Activated CD8-positive, alpha-beta memory T cell treated with anti-CD3 and anti-CD28 coated beads, Interleukin-2, amount 50 U/mL, for 24 hours (primary cell): ENCODE measurements around the gene RSPRY1.
"Not testable (repeated sequence)": the region's sequence is repeated elsewhere in the genome, so short reads cannot be mapped to it uniquely, and the experiment has no call there.

Source experiments
- DNase-seq: peaks from one replicate; pipeline ENCODE4 v3.0.0-alpha.2; 2020; ENCODE audit errors: extremely low read depth

RSPRY1 gene

GRCh38 chr16:57186872-57187854 is 1.0 kb downstream of the RSPRY1 start:
- no peak for DNase-seq

DNA sequence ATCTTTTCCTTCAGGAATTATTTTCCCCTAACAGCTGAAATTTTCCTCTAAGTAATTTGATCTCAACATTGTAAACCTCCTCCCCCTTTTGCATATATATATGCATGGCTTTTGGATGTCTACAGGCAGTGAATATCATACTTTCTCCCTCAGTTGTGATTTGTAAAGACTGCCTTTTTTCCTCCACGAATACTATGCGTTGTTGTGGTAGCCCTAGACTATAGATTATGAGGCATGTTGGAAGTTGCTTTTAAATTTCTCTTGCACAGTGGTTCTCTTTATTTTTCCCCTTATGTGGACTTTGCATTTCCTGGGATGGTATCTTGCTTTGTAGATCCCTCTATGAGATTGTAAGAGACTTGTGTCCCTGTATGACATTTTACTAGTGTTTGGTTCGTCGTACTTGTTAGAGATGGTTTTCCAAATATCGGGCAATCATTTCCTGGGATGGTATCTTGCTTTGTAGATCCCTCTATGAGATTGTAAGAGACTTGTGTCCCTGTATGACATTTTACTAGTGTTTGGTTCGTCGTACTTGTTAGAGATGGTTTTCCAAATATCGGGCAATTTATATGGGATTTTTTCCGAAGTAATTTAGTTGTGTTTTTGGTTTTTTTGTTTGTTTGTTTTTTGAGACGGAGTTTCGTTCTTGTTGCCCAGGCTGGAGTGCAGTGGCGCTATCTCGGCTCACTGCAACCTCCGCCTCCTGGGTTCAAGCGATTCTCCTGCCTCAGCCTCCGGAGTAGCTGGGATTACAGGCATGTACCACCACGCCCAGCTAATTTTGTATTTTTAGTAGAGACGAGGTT is 2.0 kb downstream of the RSPRY1 start:
- not testable (repeated sequence) for DNase-seq

DNA sequence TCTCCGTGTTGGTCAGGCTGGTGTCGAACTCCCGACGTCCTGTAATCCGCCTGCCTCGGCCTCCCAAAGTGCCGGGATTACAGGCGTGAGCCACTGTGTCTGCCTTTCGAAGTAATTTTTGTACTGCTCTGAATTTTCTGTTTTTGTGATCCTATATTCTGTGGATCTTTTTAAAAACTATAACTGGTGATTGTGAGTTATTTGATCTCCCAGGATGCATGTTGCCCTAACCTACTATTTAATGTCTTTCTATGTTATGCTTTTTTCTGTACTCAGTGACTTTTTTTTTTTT is 2.5 kb downstream of the RSPRY1 start:
- no peak for DNase-seq

DNA sequence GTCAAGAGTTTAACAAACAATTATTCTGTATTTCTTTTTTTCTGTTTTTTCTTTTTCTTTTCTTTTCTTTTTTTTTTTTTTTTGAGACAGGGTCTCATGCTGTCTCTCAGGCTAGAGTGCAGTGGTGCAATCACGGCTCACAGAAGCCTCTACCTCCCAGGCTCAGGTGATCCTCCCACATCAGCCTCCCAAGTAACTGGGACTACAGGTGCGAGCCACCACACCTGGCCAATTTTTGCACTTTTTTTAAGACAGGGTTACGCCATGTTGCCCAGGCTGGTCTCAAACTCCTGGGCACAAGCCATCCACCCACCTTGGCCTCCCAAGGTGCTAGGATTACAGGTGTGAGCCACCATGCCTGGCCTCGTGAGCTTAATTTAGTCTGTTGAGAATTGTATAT is 3.4 kb downstream of the RSPRY1 start:
- not testable (repeated sequence) for DNase-seq

GRCh38 chr16:57190136-57190535 is 4.0 kb downstream of the RSPRY1 start:
- DNase-seq, result no peak

DNA sequence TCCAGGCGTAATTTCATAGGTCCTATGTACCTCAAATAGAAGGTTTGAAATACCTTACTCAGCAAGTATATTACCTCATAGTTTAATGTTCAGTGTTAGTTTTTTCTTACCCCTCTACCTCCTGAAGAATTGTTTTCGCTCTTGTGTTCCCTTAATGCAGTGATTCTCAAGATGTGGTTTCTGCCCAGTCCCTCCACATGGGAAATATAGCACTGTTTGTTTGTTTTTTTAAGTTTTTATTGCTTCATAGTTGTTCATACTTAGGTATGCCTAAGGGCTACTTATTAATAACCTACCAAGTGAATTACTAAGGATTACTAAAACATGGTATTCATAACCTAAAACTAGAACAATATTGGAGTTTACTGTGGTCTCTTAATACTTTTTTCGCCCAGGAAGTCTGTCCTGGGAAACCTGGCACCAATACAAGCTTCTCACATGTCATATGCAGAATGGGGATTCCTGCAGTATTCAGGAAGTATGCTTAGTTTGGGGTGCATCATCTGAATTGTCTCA is 5.0 kb downstream of the RSPRY1 start:
- no peak for DNase-seq

GRCh38 chr16:57192146-57192545 is 6.0 kb downstream of the RSPRY1 start:
- DNase-seq, result no peak

DNA sequence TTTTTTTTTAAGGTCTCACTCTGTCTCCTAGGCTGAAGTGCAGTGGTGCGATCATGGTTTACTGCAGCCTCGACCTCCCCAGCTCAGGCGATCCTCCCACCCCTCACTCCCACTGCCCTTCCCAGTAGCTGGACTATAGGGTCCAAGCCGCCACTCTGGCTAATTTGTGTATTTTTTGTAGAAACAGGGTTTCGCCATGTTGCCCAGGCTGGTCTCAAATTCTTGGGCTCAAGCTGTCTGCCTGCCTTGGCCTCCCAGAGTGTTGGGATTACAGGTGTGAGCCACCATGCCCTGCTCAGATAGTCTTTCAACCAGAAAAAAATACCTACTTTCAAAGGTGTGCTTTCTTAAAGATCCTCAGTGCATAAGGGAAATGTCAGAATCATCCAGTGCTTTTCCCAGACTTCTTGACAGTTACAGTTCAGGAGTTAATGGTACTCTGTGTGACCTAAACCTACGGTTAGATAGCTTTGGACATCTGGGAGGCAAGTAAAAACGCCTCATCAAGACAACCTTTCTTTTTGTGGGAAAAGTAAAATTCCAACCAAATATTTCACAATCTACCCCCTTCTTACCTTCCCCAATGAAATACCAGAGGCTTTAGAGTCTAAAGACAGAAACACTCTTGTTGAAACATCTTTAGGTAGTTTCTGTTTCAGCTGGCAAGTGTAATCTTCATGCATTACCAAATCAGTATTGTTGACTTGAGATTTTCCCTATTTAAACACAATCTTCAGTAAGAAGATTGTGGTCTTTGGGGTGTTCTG is 6.8 kb downstream of the RSPRY1 start:
- no peak for DNase-seq

DNA sequence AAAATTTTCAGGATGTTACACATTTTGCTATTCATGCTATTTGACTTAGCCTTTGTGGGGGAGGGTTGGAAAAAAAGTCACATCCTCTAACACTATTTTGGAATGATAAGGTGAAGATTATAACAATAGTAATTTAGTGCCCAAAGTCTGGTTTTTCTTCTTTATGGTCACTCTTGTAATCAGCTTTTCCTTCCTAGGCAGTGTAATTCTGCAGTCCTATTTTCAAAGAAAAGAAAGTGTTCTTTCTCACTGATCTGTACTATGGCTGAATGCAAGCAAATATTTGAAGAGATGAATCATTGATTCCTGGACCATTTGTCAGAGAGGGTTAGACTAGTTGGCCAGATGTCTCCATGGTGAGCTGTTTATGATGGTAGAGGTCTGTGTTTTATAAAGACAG is 8.4 kb downstream of the RSPRY1 start:
- no peak for DNase-seq

DNA sequence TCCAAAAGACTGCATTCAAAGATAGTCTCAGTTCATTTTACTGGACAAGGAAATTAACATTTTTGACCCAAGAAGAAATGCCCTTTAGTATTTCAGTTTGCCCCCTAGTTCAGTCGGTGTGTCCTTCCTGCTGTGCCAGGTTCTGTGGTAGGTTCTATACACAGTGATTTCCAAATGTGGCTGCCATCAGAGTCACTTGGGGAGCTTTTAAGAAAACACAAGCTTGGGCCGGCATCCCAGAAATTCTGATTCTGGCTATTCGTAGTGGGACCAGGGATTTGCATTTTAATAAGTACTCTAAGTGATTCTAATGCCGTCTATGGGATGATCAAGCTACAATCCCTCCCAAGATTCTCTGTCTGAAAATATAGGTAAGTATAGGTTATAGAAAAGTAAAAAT is 10.2 kb downstream of the RSPRY1 start:
- no peak for DNase-seq

- DNase-seq, result no peak
Measured at GRCh38 chr16:57196753-57197152, 10.6 kb downstream of the RSPRY1 start.

- DNase-seq, result not testable (repeated sequence)
Measured at GRCh38 chr16:57200321-57200720, 14.2 kb downstream of the RSPRY1 start.

DNA sequence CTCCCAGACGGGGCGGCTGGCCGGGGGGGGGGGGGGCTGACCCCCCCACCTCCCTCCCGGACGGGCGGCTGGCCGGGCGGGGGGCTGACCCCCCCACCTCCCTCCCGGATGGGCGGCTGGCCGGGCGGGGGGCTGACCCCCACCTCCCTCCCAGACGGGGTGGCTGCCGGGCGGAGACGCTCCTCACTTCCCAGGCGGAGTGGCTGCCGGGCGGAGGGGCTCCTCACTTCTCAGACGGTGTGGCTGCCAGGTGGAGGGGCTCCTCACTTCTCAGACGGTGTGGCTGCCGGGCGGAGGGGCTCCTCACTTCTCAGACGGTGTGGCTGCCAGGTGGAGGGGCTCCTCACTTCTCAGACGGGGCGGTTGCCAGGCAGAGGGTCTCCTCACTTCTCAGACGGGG is 14.8 kb downstream of the RSPRY1 start:
- DNase-seq, result not testable (repeated sequence)

DNA sequence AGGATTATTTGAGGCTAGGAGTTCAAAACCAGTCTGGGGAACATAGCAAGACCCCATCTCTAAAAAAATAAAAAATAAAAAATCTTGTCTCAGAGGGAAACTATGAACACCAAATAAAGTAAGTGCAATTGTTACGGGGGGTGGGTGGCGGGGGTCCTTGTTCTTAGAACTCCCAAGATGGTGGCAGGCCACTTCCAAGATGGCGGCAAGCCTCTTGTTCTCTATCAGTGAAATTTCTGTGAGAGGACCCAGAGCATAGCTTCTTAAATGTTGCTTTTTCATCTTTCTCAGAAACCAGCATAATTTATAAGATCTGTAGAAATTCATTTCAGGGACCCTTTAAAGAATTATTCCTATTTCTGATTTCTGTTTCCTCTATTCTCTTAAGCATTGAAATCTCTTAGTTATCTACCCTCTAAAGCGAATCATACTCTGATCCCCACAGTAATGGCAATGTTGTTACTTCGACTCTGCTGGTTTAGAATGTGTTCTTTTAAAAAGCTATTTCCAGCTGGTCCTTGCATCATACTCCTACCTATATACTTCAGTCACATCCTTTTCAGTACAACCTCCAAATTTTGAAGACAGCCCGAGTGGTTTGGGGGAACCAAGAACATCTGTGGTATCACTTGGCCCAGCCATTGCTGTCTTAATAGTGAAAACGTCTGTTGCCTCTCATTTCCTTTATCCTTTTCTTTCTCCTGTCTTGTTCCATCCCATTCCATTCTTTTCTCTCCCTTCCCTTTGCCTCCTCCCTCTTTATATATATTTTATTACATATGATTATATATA is 16.2 kb downstream of the RSPRY1 start:
- no peak for DNase-seq

- no peak for DNase-seq
Measured at GRCh38 chr16:57203451-57203850, 17.3 kb downstream of the RSPRY1 start.

DNA sequence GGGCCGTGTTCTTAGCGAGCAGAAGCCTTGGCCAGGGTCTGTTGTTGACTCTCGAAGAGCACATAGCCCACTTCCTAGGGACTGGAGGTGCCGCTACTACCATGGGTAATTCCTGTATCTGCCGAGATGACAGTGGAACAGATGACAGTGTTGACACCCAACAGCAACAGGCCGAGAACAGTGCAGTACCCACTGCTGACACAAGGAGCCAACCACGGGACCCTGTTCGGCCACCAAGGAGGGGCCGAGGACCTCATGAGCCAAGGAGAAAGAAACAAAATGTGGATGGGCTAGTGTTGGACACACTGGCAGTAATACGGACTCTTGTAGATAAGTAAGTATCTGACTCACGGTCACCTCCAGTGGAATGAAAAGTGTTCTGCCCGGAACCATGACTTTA is 18.5 kb downstream of the RSPRY1 start:
- DNase-seq, result no peak

GRCh38 chr16:57208926-57209325 is 22.8 kb downstream of the RSPRY1 start:
- no peak for DNase-seq

GRCh38 chr16:57209780-57210179 is 23.7 kb downstream of the RSPRY1 start:
- DNase-seq, result no peak

GRCh38 chr16:57213462-57213861 is 27.3 kb downstream of the RSPRY1 start:
- no peak for DNase-seq

DNA sequence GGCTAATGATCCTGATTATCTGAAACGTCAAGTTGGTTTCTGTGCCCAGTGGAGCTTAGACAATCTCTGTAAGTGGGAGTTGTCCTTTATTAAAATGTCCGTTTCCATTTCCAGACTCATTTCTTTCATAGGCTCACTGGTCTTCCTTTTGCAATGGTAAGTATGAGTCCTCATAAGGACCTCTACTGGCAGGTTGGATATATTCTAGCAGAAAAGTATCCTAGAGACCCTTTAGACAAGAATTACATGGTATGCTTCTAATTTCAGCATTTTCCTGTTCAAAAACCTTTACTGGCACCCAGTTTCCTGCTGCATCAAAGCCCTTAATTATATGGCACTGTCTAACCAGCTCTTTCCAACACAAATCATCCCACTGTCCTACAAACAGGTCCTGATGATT is 30.8 kb downstream of the RSPRY1 start:
- DNase-seq, result no peak

GRCh38 chr16:57223057-57223456 is 36.9 kb downstream of the RSPRY1 start:
- no peak for DNase-seq
